HG03442 (cell line): ENCODE results near the gene KRT1.
"Not testable (repeated sequence)": the region's sequence is repeated elsewhere in the genome, so short reads cannot be mapped to it uniquely, and the experiment has no call there.

Source experiments
- ATAC-seq: cut with Tn5 transposase; IDR thresholded peaks from one replicate; pipeline ENCODE4 v1.9.1; 2021; ENCODE audit warnings: mild to moderate bottlenecking, moderate library complexity; ENCODE audit not compliant: unreplicated experiment

Gene KRT1

DNA sequence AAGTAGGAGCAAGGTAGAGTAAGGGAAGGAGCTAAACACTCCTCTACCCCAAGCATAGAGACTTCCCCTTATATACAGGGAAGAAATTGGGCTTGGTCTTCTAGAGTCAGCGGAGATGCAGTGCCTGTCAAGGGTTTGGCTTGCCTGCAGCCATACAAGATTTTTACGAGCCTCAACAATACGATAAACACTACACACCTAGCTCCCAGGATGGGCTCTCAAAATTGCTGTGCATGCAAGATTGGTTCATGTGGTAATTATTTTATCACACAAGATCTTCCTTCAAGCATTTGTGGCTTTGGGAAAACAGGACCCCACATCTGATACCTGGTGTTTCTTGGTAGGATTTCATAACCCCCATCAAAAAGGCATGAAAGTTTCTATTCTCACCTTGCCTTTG lies at the start of gene KRT1:
Gene KRT1, minus strand, starts transcription at position 45 of the 400 bp plus-strand sequence. CDS start 59 bp downstream, outside the sequence.
- no peak for ATAC-seq

DNA sequence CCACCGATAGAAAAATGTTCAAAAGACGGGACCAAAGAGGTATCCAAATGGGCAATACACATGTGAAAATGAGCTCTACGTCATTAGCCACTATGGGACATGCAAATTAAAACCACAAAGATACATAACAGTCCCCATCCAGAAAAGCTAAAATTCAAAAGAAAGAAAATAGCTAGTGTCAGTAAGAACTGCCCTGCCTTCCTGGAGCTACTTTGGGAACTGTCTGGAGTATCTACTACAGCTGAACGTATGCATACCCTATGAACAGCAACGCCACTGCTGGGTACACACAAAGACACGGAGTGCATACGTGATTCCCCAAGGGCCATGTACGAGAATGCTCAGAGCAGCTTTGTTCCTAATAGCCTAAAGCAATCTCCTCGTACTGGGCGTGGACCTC lies 48.9 kb upstream of the KRT1 start:
- ATAC-seq = no peak

DNA sequence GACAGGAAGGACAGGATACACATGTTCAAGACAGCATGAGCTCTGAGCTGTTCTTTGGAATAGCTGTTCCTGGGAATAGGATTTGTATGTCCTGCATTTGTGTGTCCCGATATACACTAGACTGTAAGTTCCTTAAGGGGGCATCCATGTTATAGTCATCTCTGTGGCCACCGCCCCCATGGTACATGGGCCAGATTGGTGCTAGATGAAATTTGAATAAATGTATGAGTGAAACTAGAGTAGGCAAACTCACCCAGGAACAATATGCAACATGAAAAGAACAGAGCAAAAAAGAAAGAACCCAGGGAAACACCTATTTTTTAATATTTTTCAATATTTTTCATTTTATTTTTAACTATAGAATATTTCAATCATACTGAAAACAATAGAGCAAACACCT lies 48.2 kb upstream of the KRT1 start:
- ATAC-seq = no peak

DNA sequence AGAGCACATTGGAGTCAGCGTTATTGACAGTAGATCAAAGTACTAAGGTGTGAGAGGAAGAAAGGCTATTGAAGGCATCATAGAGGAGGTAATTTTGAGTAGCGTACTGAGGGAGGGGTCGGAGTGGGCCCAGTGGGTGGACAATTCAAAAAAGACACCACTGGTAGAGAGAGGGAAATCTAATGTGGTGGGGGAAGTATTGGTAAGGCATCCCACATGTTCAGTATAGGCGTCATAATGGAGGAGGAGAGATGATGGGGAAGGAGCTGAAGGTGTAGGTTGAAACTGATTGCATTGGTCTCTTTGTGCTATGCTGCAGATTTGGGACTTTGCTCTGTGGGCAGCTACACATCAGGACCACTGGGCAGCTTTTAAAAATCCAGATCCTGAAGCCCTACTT lies 46.8 kb upstream of the KRT1 start:
- no peak for ATAC-seq

DNA sequence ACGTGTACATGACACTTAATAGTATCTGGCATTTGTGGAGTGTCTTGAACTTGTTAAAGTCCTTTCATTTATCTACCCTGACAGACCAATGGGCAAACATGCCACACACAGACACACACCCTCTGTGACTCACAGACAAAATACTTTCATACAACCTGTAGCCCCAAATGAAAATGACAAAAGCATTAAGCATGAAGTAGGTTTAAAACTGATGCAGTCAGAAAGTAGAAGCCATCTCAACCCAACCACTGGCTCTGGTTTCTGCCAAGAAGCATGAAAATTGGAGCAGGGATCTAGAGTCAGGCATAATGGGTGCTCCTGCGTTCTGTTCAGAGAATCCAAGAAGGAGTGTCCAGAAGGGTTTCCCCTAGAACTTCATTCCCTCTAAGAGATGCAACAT lies 46.2 kb upstream of the KRT1 start:
- no peak for ATAC-seq

DNA sequence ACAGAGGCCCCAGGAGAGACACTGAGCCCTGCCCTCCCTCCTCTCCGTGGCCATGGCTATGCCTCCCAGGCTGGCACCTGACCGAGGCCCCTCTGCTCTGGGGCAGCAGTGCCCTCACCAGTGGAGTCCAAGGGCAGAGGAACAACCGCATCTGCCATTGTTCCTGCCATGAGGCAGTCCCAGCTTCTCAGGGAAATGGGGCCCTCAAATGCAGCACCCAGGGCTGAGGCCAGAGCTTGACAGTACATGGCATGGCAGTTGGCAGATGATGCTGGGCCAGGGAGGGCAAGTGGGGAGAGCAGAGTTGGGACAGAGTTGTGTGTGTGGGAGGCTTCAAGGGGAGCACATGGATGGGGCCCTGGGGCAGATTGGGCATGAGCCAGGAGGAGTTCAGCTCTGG lies 44.2 kb upstream of the KRT1 start:
- no peak for ATAC-seq

DNA sequence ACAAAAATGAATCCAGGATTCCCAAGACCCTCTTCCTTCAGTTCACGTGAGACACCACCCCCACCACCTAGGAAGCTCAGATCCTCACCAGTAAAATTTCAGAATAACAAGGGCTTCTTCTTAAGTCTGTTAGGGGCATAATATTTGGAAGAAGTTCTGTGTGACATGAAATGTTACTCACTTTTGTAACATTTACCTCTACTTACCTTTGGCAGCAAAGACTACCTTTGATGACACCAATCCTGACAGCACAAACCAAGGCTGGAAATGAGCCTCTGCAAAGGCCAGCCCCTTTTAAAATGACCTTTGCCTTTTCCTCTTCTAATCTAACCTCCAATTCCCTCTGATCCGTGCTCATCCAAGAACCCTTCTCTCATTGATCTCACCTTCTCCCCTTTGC lies 42.5 kb upstream of the KRT1 start:
- ATAC-seq = no peak

DNA sequence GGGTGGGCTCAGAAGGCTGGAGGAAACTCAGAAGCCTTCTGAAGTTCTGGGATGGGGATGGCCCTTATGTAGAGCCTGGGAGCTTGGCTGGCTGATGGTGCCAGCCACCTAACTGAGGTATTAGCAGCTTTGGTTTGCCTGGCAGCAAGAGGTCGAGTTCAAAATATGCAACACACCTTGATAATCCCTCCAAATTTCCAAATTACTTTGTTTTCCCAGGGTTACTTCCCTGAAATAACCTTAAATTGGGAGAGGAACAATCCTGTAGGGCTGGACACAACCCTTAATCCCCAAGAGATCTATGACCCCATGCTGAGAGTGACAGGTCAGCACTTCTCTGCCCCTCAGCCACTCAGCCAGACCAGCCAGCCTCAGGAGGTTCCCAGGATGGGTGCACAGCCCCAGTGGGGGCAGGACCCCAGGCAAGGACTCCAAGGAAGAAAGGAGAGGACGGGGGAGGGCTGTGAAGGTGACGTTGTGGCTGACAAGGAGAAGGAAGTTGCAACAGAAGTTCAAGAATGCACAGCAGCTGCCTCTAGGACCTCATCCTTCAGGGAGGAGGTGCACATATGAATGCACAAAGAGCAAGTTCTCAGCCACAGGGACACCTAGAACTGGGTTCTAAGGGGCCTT lies 41.7 kb upstream of the KRT1 start:
- no peak for ATAC-seq

DNA sequence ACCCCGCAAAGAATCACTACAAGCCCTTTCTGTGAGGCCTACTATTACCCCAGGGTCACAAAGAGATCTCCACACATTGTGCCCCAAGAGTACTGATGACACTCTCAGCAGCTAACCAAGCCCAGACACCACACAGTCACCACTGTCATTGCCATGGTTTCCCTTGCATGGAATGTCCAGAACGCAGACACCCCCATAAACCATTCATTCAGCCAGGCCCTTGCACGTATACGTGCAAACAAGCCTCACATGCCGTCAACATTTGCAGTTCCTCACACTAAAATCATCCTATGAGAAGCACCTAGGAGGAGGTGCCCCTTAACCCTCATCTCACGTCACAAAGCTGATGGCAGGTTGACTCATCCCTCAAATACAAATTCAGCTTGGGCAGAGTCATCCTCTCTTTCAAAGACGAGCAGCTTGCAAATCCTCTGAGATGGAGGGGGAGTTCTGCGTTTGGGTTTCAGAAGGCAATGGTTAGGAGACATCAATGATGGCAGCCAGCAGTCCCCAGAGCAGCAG lies 40.2 kb upstream of the KRT1 start:
- no peak for ATAC-seq

DNA sequence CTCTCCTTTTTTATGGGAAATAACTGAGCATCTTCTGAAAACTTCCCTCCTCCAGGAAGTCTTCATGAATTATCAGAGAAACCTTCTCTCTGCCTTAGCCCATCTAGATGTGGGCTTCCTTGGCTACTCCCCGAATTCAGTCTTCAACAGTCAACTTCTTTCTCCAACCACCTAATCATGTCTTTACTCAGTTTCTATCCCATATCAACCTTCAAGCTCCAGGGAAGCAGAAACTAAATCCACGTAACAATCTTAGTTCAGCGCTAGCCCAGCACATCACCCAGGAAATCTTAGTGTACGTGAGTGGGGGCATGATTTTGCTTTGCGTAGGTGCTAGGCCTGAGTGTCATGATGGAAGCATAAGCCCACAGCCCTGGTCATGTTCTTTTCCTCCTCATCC lies 35.9 kb upstream of the KRT1 start:
- no peak for ATAC-seq

DNA sequence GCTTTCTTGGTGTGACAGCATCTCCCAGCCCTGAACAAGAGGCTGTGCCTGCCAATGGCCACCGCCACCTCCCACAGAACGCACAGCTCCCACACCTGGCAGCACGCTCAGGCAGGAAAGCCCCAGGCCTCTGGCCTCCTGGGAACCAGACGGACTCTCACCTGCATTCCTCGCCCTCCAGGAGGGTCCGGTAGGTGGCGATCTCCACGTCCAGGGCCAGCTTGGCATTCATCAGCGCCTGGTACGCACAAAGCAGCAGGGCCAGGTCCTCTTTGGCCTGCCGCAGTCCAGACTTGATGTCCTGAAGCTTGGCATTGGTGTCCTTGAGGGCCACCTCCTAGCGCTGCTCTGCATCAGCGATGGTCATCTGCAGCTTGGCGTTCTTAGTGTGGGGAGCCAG lies 35.2 kb upstream of the KRT1 start:
- ATAC-seq = no peak

DNA sequence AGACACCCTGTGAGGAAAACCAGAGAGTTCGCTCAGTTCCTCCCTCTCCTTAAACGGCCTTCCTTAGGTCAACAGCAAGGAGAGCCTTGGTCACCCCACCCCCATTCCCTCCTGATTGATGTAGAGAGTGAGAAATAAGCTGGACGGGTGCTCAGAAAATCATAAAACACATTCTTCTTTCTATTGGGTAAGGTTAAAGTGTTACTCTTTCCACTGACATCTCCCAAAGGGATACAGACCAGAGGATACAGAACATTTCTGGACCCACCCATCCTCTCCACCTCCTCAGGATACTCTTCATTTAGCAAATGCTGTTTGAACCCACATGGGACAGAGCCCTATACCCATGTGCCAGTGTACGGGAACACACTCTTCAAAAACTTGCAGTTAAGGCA lies 34.7 kb upstream of the KRT1 start:
- ATAC-seq = no peak

DNA sequence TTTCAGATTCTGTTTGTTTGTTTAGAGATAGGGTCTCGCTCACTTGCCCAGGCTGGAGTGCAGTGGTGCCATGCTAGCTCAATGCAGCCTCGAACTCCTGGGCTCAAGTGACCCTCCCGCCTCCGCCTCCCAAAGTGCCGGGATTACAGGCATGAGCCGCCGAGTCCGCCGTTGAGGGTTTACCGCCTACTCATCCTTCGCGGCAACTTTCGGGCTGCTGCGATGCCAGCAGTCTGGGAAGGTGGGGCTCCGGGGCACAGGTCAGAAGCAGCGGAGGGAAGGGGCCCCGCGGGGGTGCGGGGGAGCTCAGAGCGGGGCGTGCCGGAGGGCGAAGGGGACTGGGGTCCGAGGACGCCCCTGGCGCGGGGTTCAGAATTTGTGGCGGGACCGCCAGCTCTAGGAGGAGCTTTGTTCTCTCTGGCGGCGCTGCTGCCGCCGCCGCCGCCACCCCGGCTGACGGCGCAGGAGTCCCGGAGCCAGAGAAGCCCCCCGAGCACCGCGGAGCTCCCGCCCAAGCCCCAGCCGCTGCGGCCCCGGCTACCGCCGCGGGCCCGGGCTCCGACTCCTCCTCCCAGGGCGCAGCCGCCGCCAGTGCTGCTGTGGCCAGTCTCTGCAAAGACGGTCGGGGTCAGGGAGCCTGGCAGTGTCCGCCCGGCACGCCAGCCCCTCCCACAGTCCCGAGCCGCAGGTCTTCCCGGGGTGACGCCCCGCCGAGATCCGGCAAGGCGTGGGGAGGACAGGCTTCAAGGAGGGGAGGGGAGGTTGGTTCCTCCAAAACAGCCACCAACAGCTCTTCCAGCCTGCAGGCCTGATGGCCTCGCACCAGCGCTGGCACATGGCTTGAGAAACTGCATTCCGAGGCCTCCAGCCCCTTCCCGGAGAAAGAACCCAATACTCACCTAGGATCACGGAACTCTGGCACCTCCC lies 34.0 kb upstream of the KRT1 start:
- no peak for ATAC-seq

DNA sequence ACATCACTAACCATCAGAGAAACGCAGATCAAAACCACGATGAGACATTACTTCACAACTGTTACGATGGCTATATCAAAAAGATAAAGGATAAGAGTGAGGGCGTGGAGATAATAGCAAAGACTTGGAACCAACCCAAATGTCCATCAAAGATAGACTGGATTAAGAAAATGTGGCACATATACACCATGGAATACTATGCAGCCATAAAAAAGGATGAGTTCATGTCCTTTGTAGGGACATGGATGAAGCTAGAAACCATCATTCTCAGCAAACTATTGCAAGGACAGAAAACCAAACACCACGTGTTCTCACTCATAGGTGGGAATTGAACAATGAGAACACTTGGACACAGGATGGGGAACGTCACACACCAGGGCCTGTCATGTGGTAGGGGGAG lies 31.9 kb upstream of the KRT1 start:
- ATAC-seq = not testable (repeated sequence)

DNA sequence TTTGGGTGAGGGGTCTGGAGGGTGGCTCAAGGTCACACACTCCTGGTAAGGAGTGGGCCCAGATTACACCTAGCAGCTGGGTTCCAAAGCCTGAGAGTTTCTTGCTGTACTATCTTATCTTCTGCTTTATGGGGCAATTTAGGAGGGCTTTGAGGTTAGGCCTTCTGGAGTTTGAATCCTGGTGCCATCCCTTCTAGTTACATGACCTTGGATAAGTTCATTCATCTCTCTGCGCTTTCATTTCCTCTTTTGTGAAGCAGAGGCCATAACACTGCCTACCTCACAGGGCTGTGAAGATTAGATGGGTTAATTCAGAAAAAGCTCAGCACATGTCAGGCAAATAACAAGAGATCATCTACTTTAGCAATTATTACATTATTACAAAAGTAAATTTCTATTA lies 30.5 kb upstream of the KRT1 start:
- ATAC-seq = no peak

DNA sequence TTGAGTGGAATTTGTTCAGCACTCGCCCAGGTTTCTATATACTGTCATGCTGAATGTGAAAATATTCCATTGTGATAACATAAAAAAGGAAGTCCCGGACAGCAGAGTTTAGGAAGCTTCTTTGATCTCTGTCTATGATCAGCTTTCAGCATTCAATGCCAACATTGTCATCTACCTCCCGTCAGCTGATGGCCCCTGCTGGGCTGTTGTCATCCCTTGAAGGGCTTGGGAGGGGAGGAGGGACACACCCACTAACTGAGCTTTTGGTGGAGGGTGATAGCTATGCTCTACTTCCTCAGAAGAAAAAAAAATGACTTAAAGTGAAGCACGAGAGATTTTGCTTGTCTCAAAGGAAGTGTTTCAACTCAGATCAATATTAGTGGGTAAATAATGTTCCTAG lies 27.8 kb upstream of the KRT1 start:
- no peak for ATAC-seq

DNA sequence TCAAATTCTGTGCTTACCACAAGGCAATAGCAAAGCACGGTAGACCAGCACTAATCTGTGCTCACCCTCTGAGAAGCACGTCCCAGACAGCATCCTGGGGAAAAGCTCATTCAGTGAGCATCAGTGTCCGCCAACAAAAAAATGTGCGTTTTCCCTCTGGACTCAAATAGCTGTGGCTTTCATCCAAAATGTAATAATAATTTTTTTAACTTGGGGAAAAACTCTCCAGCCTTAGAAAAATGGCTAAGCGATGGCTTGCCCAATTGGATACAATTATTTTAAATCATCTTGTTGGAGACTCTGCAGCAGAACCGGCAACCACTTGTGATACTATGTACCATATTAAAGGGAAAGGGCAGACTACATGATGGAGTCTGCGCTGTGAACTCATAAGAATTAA lies 24.3 kb upstream of the KRT1 start:
- ATAC-seq = no peak

DNA sequence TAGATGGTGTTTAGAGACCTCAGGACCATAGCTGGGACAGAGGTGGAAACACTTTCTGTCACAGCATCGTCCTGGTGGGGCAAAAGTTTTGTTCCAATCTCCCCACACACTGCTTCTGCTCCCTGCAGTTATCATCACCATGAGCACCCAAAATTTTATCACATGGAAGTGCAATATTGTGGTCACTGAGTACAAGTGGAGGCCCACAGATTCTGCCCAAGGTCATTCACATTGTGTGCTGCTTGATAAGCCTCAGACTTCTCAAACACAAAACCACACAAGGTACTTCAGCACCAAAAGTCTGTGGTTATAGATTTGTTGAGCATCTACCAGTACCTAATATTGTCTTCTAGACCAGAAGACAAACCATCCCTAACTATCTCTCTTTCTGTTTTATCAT lies 23.7 kb upstream of the KRT1 start:
- no peak for ATAC-seq

DNA sequence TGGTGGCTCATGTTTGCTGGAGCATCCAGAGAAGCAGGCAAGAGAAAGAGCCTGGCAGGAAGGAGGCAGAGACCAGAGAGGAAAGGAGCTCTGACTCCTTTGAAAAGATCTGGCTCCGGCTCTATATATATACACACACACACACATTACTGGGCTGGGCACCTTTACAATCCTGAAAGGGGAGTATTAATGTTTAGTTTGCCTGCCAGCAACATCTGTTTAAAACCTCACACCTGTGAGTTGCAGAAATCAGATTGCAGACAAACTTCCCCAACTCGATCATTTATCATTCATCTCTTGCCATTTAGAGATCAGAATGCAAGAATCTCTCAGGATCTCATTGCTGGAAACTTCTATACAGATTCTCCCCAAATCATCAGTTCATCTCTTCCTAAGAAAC lies 23.2 kb upstream of the KRT1 start, which contains the start of gene KRT77:
Gene KRT77, minus strand, starts transcription at position 101 of the 400 bp plus-strand sequence. Its CDS starts 90 bp downstream, at position 11.
- ATAC-seq = no peak

DNA sequence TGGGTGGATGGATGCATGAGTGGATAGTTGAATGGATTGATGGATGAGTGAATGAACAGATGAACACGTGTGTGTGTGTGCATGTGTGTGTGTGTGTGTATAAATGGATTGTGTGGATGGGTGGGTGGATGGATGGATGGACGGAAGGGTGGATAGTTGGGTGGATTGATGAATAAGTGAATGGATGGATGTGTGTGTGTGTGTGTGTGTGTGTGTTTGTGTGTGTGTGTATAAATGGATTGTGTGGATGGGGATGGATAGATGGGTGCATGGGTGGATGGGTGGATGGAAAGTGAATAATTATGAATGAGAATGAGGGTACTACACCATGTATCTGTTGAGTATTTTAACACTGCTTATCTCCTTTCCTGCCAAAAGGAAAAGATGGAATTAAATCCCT lies 22.1 kb upstream of the KRT1 start:
- ATAC-seq = no peak

DNA sequence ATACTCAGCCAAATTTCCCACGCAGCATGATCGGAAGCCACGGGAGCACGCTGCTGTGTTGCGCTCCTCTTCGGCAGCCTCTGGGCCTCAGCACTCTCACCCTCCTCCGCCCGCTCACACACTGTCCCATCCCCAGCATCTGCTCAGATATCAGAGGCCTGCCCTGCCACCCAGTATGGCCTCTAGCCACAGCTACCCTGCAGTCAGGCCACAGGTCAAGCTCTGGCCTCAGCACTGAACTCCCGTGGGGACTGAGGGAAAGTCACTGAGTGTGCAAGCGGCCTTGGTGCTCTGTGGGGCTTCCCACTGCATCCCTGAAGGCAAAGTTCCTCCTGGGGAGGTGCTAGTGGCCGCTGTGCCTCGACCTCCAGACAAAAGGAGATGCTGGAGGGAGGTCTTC lies 21.1 kb upstream of the KRT1 start:
- ATAC-seq = no peak

DNA sequence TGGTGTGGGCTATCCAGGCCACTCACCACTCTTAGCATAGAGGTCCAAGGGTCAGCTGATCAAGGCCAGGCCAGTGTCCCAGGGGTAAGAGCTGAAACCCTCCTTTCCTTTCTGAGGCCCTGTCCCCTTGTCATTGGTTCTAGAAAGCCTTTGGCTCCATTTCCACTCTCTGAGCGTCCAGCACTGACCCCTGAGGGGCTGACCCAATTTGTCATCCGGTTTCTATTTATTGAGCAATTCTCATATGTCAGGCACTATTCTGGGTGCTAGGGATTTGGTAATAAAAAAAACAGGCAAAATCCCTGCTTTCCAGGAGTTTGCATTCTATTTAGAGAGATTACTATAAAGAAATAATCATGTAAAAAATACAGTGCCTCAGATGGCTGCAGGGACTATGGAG lies 19.8 kb upstream of the KRT1 start:
- no peak for ATAC-seq
